Activated T-cell treated with anti-CD3 and anti-CD28 coated beads for 1 hour (primary cell): ENCODE results near the gene CCSER2.
"Not testable (repeated sequence)": the region's sequence is repeated elsewhere in the genome, so short reads cannot be mapped to it uniquely, and the experiment has no call there.

Experiments used
- DNase-seq: peaks from one replicate; pipeline ENCODE4 v3.0.0-alpha.2; 2020; ENCODE audit warnings: low read depth

CCSER2 gene

DNA sequence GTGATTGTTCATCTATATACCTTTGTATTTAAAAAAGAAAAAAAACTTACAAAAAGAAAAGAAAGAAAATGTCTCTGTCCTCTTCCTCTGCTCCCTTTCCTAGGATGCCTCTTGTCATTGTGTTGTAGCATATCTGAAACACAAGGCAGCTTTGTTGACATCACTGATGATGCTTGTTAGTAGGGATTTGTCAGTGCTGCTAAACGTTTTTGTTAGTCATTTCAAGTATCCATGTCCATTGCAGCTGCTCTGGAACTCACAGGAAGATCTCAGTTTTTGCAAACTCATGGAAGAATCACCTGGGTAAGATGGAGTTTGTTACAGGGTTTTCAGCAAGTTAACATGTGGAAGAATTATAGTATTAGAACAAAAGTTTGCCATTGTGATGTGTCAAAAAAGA lies 123.6 kb downstream of the CCSER2 start:
- DNase-seq, result no peak

DNA sequence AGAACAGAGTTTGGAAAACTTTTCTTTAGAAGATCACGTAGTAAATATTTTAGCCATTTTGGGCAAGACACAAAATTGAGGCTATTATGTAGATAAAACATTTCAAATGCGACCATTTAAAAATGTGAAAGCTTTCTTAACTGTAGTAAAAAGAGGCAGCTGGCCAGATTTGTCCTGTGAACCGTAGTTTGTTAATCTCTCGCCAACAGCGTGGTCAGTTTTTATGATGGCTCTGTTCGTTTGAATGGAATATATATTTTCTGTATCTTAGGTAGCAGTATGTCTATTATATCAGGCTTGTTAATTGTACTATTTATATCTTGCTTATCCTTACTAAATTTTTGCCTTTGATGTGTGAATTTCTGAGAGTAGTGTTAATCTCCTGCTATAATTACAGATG lies 124.9 kb downstream of the CCSER2 start:
- DNase-seq, result no peak

DNA sequence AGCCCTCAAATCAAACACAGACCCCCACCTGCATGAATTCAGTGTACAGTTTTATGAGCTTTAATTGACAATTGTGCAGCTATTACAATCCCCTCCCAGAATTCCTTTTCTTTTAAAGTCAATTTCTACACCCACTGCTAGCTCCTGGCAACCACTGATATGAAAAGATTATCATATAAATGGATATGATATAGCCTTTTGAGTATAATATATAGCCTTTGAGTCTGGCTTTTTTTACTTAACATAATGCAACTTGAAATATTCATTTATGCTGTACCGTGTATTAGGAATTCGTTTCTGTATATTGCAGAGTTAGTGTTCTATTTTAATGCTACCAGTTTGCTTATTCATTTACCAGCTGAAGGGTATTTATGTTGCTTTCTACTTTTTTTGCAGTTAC lies 127.7 kb downstream of the CCSER2 start:
- DNase-seq, result no peak

DNA sequence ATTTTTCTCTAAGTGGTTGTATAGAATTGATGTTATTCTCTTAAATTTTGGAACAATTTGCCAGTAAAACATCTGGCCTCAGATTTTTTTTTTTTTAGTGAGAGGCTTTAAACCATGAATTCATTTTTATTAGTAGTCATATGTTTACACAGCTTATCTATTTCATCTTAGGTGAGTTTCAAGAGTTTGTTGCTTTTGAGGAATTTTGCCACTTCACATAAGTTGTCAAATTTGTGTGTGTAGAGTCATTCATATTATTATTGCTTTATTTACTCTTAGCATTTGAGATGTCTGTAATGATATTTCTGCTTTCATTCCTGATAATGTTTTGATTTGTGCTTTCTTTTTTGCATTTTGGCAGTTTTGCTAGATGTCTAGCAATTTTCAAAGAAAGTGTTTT lies 132.1 kb downstream of the CCSER2 start:
- no peak for DNase-seq

DNA sequence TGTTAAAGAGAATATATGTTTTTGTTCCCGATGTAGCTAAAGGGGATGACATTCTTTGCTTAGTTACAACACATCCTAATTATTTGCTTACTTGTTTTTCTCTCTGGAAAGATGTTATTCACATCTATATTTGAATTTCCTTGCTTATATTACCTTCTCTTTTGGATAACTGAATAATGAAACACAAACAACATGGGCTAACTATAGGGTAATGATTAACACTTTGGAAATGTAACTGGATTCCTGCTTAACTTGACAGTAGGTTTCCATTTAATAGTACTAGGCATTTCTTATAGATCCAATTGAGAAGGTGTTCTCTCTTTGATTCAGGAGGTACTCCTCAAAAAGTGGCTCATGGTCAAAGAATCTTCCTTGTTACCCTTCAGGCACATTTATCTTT lies 141.1 kb downstream of the CCSER2 start:
- DNase-seq, result no peak

DNA sequence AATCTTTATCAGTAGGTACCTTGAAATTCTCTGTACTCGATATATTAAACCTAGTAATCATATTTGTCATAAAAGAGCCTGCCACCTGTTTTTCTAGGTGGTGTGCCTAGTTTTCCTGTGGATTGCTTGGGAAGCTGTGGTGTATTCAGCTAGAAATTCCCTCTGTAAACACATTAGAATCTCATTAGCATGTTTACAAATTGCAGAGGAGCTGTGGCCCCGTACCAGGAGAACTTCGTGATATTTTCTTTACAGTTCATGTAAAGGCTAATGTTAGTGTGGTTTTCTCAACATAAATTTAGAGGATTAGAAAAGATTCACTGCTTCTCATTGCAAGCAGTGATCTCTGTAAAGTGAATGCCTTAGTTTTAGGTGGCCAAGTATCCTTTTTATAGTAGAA lies 144.7 kb downstream of the CCSER2 start:
- DNase-seq, result no peak

DNA sequence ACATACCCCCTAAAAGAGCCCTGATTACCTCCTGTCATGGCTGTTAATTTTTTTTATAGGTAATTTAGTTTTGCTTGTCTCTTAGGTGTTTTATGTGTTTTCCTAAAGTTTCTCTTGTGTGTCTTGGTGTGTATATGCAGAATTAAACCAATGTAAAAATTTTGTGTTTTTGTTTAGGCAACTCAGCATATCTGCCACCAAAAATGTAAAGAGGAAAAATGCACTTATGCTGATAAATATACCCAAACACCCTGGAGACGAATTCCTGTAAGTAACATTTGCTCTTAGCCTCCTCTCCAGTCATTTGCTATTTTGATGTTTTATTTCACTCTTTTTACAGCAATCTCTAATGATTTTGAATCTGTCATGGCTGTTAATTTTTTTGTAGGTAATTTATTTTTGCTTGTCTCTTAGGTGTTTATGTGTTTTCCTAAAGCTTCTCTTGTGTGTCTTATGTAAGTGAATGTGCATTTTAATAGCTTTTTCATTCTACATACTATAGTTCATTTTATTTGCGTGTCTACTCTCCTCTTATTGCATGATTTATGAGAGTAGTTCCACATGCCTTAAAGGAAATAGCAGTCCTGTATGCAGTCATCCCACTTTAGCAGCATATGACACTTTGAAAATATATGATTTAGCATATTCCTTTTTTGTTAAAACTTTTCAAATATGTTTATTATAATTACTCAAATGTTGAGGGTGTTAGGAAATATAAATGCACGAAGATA lies 149.2 kb downstream of the CCSER2 start:
- no peak for DNase-seq

DNA sequence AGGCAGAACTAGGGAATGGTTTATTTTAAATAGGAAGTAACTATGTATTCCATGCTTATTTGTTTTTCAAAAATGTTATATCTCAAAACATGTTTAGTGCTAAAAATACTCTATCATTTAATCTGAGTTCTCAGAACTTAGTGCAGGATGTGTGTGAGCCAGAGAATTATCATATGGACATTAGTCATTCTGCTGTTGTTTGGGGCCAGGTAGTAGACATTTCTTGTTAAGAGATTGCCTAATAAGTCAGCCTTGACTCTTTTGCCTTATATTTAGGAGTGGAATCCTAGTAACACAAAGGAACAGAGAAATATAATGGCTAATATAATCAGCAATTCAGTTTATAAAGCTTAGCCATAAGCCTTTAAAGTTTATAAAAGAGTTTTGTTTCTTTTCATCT lies 149.8 kb downstream of the CCSER2 start:
- DNase-seq, result no peak

DNA sequence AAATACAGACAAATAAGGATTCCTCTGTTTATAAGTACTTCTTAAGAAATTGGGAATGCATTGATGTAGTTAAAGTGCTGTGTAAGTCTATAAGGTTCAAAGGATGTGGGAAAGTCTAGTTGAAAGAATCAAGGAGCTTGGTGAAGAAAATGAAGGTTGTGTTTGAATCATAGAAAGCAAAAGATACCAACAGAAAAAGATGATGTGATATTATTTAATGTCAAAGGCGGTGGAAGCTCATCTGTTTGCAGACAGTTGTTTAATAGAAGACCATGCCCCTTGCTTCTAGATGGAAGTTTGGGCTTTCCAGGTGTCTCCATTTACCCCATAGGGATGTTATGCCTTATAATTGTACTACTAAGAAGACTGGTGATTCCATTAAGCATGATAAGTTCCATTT lies 150.3 kb downstream of the CCSER2 start:
- DNase-seq, result no peak

DNA sequence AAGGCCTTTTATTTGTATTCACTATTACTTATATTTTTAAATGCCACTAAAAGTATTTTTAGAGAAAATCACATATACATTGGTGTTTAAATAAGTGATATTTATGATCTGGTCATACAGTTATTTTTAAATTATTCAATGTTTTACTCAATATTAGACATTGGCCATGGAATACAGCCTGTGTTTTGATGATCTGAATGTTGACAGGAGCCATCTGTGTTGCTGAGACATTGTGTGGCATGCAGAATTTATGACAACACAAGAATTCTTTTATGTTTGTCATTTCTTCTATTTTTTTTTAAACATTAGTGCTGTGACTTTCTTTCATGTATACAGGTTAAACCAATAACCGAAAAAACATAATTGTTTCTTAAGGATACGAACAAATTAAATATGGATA lies 156.2 kb downstream of the CCSER2 start:
- DNase-seq, result no peak

DNA sequence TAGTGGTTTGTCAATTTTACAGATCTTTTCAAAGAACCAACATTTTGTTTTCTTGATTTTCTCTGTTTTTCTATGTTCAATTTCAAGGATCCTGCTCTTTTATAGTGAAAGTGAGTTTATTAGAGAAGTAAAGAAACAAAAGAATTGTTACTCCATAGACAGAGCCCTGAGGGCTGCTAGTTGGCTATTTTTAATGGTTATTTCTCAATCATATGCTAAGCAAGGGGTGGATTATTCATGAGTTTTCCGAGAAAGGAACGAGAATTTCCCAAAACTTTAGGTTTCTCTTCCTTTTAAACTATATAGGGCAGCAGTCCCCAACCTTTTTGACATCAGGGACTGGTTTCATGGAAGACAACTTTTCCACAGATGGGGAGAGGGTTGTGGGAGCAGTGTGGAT lies 165.0 kb downstream of the CCSER2 start:
- DNase-seq, result no peak

DNA sequence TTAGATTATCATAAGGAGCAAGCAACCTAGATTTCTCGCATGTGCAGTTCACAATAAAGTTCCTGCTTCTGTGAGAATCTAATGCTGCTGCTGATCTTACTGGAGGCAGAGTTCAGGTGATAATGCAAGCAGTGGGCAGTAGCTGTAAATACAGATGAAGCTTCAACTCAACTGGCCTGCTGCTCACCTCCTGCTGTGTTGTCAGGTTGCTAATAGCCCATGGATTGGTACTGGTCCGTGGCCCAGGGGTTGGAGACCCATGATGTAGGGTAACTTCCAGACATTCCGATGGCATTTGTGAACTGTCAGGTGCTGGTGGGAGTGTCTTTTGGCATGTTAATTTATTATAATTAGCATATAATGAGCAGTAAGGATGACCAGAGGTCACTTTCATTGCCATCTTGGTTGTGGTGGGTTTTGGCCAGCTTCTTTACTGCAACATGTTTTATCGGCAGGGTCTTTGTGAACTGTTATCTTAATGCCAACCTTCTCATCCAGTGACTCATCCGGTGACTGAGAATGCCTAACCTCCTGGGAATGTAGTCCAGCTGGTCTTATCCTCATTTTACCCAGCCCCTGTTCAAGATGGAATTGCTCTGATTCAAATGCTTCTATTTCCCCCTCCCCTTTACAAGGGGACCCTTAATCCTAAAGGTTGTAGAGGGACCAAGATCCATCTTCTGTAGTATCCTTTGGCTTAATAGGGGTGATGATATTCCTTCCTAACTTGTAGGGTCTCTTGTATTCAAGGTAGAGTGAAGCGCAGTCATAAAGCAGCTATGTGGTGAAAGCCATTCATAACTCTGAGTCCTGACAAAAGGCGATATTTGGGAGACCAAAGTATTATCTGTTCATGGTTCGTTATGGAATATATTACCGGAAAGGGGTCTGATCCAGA lies 165.8 kb downstream of the CCSER2 start:
- no peak for DNase-seq

DNA sequence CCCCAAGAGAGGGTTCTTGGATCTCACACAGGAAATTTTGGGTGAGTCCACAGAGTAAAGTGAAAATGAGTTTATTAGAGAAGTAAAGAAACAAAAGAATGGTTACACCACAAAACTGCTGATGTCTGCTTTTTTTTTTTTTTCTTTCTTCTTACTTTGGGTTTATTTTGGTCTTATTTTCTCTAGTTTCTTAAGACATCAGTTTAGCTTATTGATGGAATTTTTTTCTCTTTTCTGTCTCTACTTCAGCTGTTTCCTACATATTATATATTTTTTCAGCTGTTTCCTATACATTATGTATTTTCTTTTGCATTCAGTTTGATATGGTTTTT lies 166.4 kb downstream of the CCSER2 start:
- DNase-seq, result no peak

DNA sequence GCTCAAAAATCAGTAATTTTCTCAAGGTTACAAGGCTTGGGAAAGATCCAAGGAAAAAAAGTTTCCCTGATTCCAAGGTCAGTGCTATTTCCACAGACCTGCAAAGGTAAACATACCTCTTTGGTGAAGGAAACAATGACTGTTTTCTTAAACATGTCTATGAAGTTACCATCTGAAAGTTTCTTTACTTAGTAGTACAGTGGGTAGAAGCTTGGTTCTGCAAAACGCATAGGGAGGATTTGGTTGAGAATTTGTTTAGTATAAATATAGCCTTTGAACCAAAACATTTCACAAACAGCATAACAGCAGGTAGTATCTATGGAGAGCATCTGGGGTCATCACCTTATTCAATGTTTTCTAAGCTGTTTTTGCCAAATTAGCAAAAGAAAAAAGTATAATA lies 169.6 kb downstream of the CCSER2 start:
- no peak for DNase-seq

DNA sequence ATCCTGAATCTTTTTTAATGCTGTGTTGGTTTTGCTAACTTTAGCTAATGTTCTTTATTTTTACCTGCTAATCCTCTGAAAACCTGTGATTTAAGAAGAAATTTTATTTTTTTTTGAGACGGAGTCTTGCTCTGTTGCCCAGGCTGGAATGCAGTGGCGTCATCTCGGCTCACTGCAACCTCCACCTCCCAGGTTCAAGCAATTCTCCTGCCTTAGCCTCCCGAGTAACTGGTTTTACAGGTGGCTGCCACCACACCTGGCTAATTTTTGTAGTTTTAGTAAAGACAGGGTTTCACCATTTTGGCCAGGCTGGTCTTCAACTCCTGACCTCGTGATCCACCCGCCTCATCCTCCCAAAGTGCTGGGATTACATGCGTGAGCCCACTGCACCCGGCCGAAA lies 170.7 kb downstream of the CCSER2 start:
- DNase-seq, result not testable (repeated sequence)

DNA sequence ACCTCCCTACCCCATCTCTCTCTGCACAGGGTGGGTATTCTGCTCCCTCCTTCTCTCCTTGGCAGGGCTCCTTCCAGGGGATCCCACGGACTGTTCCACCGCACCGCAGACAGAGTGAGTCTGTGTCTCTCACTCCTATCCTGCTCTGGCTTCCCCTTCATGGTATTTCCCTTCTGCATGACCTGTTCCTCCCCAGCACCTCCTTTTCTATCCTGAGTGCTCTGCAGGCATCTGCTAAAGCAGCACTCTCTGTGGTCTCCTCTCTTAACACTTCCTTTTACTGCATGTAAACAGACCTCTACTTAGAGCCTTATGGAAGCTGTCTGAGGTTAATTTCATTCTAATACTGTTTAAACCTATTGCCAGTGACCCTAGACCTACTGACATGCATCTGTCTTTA lies 171.5 kb downstream of the CCSER2 start:
- no peak for DNase-seq

DNA sequence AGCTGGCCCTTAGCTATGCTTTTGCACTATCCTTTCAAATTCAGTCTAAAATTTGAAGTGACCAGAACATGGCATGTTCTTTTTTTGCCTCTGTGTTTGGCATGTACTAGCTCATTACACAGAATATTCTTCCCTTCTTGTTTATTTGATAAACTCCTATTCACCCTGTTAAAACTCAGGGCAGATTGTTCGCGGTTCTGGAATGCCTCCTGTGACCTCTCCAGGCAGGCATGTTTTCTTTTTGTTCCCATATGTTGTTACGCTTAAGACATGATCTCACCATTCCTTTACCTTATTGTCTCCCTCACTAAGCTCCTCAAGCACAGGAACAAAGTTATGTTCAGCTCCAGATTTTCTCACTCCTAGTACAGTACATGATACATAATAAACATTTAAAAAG lies 181.7 kb downstream of the CCSER2 start:
- DNase-seq, result no peak

DNA sequence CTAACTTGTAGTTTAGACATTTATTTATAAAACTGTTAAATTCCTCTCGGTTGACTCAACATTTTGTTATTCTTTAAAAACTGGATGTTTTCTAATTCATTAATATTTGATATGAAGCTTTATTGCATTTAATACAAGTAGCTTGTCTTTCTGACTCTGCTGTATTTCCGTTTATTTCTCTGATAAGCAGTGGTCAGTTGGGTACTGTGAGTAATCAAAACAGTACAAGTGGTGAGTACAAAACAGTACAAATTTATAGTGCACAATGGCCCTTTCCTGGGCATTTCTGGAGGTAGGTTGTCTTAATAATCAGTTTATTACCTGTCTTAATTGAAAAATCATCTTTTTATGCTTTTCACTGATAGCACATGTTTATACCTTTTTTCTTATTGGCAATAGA lies 182.7 kb downstream of the CCSER2 start:
- DNase-seq, result no peak

DNA sequence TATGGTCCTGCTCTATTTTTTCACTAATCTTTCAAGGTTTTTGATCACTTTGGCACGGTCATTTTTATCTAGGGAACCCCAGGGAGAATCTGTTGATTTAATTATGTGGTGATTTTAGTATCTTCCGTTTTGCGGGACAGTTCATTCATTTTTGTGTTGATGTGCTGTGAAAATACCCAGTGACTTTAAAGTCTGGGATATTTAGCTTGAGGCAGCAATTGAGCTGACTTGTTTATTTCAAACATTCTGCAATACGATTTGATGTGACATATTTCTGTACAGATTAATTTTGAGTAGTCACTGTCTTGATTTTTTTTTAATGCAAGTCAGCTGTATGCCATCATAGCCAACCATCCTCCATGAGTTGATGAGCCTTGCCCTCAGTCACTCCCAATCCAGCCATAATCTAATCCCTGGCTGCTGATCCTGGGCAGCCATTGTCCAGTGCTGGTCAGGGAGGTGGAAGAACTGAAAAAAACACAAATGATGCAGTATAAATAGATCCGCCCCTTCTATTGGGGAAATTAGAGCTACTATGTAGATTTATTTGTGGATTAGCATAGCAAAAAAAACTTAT lies 183.4 kb downstream of the CCSER2 start:
- DNase-seq, result no peak

DNA sequence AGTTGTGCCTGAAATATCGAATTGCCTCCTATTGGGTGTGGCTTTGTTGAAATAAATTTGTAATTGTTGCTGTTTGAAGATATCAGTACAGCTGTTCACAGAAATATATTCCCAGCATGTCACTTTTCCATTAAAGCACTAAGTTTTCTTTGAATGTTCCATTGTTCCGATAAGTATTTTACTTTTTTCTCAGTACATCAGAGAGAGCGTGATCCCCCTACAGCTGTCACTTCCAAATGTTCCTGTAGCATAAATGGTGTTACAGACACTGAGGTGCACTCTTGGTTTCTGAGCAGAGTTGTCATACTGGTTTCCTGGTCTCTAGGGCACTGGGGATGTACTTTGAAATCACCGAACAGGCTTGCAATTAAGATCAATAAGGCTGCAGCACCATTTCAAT lies 189.2 kb downstream of the CCSER2 start:
- no peak for DNase-seq

DNA sequence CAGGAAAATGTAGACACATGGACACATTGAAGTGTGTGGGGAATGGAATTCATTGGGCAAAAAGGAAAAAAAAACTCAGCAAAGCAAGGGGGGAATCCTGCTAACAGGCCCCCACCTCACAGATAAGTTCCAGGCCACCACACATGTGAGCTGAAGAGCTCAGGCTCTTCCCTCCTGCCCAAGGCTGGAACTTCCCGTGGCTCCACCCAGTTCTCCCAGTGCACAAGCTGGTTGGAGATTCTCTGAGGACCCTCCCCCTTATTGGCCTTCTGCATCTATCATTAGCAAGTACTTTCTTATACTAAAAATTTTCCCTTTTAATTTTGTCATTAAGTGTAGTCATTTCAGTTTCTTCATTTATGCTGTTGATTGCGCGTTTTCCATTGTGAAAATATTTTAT lies 190.8 kb downstream of the CCSER2 start:
- DNase-seq, result no peak

DNA sequence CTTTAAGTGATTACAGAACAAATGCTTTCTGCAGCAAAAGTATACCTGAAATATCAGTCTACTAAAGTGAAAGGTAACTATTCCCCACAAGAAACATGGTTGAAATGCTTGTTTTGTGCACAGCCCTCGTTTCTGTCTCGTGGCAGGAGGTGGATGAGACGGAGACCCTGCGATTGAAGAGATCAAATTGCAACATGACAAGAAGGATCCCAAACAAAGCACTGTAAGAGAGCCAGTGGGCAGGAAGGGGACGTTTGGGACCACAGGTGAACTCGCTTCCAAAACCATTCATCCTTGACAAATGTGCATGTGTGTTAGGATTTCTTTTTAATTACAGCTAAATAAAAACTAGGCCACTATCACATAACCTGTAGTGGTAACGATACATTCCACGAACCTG lies 192.6 kb downstream of the CCSER2 start:
- no peak for DNase-seq

DNA sequence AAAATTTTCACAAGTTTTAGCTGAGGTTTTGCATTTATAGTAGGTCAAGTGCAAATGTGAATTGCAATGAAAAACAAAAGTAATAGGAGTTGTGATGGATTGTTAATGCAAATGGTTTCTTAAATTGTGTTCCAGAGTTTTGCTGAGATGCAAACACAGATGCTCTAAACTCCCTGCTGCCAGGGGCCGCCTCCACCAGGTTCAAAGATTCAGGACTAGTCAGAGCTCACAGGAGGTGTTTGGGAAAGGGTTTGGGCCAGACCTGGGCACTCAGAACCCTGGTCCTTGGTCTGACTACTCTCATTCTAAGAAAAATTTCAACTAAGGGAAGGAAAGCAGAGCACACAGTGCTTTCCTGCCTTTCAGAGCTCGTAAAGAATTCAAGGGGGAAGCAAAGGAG lies 193.1 kb downstream of the CCSER2 start:
- no peak for DNase-seq
